Endothelial cell of umbilical vein (primary cell): Measurements from ENCODE around the gene BCAS3.

Experiments
- EZH2 ChIP-seq: IDR thresholded peaks from 2 replicates; pipeline ENCODE4 v1.6.1; 2012; ENCODE audit warnings: borderline replicate concordance, low read depth, mild to moderate bottlenecking, moderate library complexity, low read length, inconsistent platforms; ENCODE audit not compliant: severe bottlenecking
- JUN ChIP-seq: IDR thresholded peaks from 2 replicates; pipeline ENCODE4 v1.6.1; 2011; ENCODE audit warnings: borderline replicate concordance, low read depth; ENCODE audit not compliant: insufficient read length, insufficient read depth
- MYC ChIP-seq: IDR thresholded peaks from one replicate; pipeline ENCODE4 v1.6.1; 2011; ENCODE audit warnings: mild to moderate bottlenecking, low read depth, low read length
- TF ChIP-seq, protein P1 (sequence below), 2 donors: IDR thresholded peaks; 1 replicate in 1 of 2; 2 replicates in 1 of 2; pipeline ENCODE4 v1.5.1; 2011; ENCODE audit warnings: low read length in 2 of 2, mild to moderate bottlenecking in 2 of 2, moderate library complexity in 2 of 2, control low read depth in 1 of 2, inconsistent platforms in 1 of 2, low read depth in 1 of 2; ENCODE audit not compliant: insufficient read depth in 1 of 2; ENCODE audit errors: extremely low read depth in 1 of 2

DNA sequence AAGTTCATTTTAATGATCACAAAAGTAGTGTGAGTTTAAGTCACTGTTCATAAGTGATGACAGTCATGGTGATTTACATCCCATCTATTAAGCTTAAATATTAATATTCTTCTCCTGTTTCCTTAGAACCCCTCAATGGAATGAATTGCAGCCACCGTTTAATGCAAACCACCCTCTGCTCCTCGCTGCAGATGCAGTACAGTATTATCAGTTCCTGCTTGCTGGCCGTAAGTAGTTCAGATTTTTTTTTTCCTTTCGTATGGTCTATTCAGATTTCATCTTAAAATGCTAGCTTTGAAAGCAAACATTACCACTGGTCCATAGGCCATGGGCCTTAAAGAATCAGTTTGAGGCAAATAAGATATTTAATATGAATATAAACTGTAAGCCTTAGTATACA lies 363.0 kb downstream of the BCAS3 start:
- no peak for TF ChIP-seq EZH2
- TF ChIP-seq JUN: no peak
- TF ChIP-seq MYC: no peak
- TF ChIP-seq, protein P1, sequence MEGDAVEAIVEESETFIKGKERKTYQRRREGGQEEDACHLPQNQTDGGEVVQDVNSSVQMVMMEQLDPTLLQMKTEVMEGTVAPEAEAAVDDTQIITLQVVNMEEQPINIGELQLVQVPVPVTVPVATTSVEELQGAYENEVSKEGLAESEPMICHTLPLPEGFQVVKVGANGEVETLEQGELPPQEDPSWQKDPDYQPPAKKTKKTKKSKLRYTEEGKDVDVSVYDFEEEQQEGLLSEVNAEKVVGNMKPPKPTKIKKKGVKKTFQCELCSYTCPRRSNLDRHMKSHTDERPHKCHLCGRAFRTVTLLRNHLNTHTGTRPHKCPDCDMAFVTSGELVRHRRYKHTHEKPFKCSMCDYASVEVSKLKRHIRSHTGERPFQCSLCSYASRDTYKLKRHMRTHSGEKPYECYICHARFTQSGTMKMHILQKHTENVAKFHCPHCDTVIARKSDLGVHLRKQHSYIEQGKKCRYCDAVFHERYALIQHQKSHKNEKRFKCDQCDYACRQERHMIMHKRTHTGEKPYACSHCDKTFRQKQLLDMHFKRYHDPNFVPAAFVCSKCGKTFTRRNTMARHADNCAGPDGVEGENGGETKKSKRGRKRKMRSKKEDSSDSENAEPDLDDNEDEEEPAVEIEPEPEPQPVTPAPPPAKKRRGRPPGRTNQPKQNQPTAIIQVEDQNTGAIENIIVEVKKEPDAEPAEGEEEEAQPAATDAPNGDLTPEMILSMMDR (IDR thresholded peaks at IDR 0.05; ENCODE audit: extremely low read depth in 1 of 2, insufficient read depth in 1 of 2, low read depth in 1 of 2, low read length in 2 of 2): no peak
